Fibroblast of skin of scalp (primary cell): ENCODE data around the gene MSH3.
"Not testable (repeated sequence)": the region's sequence is repeated elsewhere in the genome, so short reads cannot be mapped to it uniquely, and the experiment has no call there.

Experiments
- DNase-seq: peaks from one replicate; pipeline ENCODE4 v3.0.0-alpha.2; 2013

The MSH3 gene

DNA sequence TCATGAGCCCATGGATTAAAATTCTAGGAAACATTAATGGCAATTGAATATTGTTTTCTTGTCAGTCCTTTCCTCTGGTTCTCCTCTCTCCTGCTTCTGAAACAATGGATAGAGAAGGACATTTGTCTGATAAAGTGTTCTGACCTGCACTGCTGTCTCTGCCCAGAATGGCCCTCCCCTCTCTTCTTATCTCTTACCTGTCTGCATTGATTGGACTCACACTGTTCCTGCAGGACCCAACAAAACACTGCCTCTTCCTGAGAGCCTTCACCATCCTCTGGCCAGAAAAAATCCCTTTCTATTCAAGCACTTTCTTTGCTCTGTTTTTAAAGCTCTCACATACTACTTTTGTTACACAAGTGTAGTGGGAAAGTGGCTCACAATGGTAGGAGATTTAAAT, 144.2 kb downstream of the MSH3 start:
- DNase-seq: no peak

DNA sequence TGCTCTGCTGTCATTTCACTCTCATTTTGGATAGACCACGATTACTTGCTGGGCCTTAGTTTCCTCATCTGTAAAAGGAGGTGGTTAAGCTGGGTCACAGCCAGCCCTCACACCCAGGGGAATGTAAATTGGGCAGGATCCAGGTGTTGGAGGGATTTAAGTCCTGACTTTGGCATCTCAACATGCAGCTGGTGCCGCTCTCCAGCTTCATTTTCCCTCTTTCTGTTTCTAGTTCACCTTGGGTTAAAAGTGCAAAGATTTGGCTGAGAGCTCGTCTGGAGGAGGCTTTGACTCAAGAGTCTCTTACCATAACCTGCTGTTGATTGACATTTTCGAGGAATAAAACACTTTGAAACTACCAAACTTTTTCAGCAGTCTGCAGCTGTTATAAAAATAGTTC, 144.6 kb downstream of the MSH3 start:
- peak; percentile 1 for DNase-seq

DNA sequence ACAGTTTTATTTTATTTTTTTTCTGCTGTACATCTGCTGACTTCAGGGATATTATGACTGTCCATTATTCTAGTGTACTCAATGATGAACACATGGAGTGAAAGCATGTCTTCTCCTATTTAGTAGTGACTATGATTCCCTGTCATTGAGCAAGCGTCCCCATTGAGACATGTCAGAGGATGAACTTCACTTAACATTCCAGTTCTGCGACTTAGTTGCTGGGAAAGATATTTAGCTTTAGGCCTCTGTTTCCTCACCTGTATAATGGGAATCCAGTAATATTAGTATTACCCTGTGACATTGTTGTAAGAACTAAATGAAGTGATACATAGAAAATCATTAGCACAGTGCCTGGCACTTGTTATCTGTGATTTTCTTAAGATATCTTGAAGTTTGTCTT, 145.1 kb downstream of the MSH3 start:
- no peak for DNase-seq

DNA sequence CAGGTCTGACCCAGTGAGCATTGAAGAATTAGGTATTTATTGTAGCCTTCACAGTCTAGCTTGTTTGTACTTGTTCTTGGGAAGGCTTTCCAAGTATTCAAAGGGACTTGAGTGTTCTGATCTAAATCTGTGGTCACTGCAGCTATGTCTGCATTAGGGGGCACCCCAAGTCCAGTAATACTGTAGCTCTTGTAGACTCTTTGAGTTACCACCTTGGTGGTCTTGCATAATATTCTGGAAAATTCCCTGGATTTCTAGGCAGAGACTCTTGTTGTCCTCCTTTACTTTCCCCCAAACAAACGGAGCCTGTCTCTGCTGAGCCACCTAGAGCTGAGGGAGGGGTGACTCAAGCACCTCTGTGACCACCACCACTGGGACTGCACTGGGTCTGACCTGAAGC, 149.9 kb downstream of the MSH3 start:
- peak; percentile 7 for DNase-seq

DNA sequence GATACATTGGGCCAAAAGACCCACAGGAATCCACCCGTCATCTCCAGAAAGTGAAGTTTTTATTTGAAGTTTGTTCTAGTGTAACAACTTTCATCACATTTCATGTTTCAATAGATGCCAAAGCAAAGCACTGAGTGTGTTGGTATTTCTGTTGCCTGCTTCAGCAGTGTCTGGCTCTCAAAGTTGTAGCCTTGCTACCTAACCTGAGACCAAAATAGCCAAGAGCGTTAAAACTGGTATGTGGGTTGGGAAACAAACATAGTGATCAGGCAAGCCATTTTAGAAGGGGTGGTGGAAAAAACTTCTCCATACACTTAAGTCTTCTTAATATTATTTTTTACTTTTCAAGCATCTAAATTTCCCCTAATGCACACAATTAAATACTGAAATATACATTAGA, 150.6 kb downstream of the MSH3 start:
- DNase-seq: no peak

DNA sequence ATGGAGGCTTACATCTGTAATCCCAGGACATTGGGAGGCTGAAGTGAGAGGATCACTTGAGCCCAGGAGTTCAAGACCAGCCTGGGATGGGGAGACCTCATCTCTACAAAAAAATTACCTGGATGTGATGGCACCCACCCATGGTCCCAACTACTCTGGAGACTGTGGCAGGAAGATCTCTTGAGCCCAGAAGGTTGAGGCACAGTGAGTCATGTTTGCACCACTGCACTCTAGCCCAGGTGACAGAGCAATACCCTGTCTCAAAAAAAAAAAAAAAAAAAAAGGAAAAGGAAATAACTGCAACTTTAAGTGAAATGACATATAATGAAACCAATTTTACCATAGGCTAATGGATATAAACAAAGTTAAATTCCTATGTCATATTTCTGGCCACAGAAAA, 152.5 kb downstream of the MSH3 start:
- no peak for DNase-seq

DNA sequence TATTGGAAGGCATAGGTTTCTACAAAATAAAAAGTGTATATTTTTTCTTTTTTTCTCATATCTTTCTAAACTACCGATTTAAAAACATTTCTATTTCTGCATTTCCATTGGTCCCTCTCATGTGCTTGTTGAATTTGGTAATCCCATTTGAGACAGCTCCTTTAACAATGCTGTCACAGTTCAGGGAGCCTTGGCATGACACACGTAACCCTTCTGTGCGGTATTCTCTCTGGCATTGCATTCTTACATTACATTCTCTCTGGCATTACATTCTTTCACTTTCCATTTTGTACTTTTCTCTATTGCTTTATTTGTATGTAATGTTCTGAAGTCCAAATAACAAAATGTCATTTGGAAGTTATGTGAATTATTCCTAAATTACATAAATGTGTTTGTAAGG, 155.0 kb downstream of the MSH3 start:
- peak; percentile 5 for DNase-seq

DNA sequence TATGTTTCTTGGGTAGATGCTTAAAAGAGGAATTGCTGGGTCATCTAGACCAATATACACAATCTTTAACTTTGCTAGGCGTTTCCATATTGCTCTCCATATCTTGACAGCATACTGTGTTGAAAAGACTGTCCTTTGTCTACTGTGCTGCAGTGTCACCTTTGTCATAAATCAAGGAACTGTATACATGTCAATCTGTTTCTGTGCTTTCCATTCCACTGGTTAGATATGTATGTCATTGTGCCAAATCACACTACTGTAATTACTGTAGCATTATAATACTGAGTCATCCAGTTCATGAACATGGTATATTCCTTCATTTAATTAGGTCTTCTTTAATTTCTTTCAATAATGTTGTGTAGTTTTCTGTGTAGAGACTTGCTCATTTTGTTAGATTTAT, 156.0 kb downstream of the MSH3 start:
- DNase-seq: no peak

DNA sequence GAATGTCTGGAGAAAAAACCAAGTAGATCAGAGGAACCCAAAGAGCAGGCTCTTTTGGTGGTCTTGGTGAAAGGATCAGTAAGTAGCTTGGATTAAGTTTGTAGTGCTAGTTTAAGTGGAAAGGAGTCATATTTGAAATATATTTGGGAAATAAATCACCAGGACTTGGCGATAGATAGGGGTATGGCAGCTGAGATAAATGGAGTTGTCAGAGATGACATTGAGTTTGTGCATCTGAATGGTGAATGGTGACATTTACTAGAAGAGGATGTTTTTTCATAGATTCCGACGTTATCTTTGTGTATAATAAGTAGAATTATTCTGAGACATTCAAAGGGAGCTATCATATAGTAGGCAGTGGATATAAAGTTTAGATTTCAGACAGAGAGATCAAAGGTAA, 162.1 kb downstream of the MSH3 start:
- DNase-seq: no peak

DNA sequence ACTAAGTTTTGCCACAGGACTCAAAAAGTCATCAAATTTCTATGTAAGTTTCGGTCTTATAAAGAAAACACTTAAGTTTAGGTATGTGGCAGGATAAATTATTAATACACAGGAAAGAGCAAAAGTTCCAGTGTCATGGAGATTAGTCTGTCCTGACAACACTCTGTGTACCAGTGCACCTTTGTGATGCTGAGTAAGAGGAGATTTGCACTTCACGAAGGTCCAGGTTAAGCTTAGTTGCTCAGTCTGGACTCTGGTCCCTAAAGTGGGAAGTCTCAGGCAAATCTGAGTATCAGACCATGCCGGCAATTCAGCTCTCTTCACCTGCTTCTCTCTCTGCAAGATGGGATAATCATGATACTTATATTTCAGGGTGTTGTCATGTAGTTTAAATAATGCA, 166.2 kb downstream of the MSH3 start:
- no peak for DNase-seq

DNA sequence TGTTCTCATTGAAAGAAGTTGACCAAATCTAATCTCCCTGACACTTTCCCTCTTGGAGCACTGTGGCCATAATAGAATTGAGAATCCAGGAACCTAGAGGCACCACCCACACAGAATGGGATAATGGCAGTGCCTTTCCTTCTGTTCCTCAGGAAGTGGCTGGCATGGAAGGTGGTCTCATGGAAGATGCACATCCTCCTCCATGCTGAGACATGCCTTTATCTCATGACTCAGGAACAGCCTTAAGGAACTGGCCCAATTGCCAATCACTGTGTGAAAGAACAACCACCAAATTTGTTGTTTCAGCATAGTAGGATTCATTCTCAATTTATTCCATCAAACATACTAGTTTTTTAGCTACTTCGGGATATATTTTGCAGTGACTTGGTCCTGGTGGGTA, 168.2 kb downstream of the MSH3 start:
- DNase-seq: no peak

DNA sequence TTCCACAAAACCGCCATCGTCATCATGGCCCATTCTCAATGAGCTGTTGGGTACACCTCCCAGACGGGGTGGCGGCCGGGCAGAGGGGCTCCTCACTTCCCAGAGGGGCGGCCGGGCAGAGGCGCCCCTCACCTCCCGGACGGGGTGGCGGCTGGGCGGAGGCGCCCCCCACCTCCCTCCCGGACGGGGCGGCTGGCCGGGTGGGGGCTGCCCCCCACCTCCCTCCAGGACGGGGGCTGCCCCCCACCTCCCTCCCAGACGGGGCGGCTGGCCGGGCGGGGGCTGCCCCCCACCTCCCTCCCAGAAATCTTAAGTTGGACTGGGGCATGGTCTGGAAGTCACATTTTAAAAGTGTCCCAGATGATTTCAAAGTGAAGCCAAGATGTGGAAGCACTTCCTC, 169.7 kb downstream of the MSH3 start:
- not testable (repeated sequence) for DNase-seq

DNA sequence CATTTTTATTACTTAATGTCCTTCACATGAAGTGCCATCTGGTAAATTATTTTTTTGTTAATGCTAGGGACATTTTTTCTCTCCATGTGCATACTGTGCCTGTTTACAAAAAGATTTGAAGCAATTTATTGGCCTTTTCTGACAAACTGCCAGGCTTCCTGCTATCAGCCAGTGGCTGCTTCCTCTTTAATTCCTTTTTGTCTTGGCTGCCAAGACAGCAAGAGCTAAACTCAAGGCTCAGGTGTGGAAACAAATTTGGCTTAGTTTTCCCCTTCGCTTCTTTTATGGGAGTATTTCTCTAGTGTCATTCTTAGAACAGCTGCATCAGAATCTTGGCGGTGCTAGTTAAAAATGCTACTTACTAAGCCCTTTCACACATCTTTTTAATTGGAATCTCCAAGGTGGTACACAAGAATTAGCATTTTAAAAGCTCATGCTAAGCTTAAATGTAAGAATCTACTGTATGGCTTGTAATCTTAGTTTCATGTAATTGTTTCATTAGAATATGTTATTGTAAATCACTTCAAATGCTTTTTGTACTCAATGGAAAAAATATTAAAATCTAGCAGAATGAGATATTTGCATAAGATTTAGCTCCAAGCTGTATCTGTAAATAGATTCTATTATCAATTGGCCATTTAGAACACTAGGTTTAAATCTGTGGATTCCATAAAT, 171.5 kb downstream of the MSH3 start:
- no peak for DNase-seq

DNA sequence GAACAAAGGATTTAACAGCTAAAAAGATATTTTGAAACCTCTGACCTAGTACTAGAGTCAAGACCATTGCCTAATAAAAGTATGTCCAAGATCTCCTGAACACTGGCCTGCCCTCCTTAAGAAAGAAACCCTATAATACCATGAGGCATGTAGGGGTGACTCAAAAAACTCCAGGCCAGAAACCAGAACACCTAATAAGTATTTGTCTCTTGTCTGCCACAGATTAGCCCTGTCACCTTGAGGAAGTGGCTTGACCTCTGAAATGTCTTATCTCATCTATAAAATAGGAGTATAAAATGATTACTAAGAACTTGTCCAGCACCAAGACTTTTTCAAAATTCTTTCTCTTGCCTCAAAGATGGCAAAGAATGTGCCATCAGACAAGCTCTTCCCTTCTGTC, 180.3 kb downstream of the MSH3 start:
- no peak for DNase-seq

DNA sequence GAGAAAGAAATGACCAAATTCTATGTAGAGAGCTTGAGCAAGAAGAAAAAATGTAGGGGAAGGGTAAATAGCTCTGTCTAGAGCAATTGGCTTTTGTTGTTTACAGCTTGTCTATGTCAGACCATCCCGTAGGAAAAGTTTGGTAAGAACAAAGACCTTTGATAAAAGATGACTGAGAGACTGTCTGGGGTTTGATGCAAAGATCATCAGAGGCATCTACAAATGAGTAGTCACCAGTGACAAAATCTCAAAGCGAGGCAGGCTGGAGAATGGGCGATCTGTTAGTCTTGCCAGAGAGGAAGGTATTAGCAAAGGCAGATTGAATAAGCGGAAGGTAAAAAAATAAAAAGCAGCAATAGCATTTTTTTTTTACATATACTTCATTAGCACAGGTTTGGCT, 180.7 kb downstream of the MSH3 start:
- DNase-seq: no peak

DNA sequence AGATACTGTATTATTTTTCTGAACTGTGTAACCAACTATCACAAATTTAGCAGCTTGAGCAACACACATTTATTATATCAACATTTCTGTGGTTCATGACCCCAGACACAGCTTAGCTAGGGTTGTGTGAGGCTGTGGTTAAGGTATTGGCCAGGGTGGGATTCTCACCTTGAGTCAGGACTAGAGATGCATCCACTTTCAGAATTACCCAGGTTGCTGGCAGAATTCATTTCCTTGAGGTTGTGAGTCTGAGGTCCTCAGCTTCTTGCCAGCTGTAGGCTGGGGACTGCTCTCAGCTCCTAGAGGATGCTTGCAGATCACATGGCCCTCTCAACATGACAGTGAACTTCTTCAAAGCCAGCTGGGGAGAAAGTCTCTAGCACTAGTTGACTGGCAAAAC, 183.2 kb downstream of the MSH3 start:
- no peak for DNase-seq

DNA sequence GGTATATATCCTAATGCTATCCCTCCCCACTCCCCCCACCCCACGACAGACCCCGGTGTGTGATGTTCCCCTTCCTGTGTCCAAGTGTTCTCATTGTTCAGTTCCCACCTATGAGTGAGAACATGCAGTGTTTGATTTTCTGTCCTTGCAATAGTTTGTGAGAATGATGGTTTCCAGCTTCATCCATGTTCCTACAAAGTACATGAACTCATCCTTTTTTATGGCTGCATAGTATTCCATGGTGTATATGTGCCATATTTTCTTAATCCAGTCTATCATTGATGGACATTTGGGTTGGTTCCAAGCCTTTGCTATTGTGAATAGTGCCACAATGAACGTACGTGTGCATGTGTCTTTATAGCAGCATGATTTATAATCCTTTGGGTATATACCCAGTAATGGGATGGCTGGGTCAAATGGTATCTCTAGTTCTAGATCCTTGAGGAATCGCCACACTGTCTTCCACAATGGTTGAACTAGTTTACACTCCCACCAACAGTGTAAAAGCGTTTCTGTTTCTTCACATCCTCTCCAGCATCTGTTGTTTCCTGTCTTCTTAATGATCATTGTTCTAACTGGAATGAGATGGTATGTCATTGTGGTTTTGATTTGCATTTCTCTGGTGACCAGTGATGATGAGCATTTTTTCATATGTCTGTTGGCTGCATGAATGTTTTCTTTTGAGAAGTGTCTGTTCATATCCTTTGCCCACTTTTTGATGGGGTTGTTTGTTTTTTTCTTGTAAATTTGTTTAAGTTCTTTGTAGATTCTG, 186.8 kb downstream of the MSH3 start:
- DNase-seq: peak; percentile 11

DNA sequence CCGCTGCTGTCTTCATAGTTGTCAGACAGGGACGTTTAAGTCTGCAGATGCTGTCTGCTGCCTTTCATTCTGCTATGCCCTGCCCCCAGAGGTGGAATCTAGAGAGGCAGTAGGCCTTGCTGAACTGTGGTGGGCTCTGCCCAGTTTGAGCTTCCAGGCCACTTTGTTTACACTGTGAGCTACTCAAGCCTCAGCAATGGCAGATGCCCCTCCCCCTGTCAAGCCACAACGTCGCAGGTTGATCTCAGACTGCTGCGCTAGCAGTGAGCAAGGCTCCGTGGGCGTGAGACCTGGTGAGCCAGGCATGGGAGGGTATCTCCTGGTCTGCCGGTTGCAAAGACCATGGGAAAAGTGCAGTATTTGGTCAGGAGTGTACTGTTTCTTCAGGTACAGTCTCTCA, 192.0 kb downstream of the MSH3 start:
- not testable (repeated sequence) for DNase-seq

DNA sequence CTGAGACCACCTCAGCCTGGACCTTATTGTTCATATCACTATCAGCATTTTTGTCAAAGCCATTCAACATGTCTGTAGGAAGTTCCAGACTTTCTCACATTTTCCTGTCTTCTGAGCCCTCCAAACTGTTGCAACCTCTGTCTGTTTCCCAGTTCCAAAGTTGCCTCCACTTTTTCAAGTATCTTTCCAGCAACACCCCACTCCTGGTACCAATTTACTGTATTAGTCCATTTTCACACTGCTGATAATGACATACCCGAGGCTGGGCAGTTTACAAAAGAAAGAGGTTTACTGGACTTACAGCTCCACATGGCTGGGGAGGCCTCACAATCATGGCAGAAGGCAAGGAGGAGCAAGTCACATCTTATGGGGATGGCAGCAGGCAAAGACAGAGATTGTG, 195.7 kb downstream of the MSH3 start:
- not testable (repeated sequence) for DNase-seq

DNA sequence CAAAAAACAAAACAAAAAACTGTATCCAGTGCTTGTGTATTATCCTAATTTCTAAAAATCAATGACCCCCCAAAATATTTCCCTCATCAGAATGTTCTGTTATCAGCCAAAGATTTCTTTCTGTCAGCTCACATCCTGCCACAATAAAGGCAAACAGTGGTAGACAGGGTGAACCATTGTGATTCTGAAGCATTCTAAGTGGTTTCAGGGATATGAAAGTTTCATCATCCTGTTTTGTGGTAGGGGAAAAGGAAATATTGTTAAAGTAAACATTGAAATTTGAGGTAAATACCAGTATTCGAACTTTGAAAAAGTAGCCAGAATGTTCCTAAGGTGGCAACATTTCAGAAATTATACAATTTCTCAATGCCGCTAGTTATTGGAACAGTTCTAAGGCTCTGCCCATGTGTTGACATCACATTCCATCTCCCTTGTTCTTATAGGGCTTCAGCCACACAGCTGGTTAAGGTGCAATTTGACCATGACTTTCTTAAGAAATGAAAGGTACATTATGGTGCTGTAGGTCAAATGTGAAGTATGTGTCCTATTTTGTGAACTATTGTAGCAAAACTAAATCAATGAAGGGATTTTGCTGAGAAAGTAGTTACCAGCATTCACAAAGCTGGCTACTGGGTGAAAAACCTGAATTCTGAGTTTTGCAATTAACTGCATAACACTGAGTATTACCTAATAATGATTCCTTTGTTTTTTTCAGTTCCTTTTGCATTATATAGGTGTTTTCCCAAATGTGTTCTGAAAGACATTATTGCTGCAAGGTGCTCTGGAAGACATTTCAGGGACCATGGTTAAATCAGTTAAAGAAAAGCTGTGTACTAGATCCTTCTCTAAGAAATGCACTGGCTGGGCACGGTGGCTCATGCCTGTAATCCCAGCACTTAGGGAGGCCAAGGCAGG, 198.1 kb downstream of the MSH3 start:
- DNase-seq: no peak

DNA sequence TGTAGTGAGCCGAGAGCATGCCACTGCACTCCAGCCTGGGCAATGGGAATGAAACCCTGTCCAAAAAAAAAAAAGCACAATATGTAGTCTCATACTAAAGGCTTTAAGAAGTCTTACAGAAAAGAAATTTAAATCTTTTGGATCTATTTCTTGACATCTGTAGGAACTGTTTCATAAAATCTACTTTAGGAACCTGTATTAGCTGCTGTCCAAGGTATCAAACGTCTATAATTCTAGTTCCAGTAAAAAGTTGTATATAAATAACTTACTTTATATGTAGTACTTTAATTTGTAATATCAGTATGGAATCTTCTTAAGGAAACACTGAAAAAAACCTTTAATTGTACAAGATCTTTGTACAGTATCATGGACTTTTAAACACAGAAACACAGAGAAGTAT, 199.0 kb downstream of the MSH3 start:
- DNase-seq: no peak

DNA sequence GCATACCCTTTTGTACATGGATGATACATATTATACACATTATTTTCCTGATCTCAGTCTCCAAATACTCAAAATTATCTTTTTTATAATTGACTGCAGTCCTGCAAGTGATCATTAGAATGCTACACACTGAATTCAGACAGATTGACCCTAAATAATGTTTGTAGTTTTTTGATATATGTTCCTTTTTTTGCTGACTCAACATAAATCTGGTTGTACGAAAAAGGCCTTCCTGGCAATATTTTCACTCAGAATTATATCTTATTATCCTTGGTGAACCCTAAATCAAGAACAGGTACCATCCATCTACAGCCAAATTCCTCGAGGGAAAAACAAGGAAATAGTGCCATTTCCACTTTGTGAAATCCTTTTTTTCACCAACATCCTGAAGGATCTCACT, 200.1 kb downstream of the MSH3 start:
- DNase-seq: no peak

DNA sequence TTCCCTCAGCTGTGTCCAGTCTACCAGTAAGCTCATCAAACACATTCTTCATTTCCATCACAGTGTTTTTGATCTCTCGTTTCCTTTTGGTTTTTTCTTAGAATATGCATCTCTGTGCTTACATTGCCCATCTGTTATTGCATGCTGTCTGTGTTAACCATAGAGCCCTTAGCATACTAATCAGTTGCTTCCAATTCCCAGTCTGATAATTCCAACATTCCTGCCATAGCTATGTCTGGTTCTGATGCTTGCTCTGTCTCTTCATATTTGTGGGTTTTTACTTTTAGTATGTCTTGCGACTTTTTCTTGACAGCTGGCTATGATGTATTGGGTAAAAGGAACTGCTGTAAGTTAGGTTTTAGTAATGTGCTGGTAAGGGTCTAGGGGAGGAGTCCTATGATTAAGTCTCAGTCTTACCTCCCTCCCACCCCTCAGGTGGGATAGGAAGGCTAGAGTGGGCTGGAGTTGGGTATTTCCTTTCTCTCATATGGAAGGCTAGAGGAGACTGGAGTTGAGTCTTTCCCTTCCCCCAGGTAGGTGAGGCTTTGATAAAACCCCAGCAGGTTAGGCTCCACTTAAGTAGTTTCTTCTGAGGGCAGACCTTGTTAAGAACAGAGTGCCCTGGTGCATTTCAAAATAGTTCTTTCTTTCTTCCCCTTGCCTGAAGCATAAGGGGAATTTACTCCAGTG, 206.6 kb downstream of the MSH3 start:
- peak; percentile 89 for DNase-seq
